ENCODE measurements around the gene MYLK4.

Gene MYLK4

GRCh38 chr6:2623295-2623694, 127.4 kb downstream of the MYLK4 start:
- no peak for DNase-seq

- DNase-seq, result no peak
Observed at GRCh38 chr6:2622671-2623070, 128.1 kb downstream of the MYLK4 start.

GRCh38 chr6:2619651-2620050, 131.1 kb downstream of the MYLK4 start:
- DNase-seq, result no peak

- no peak for DNase-seq
Observed at GRCh38 chr6:2617729-2618128, 133.0 kb downstream of the MYLK4 start.

GRCh38 chr6:2616811-2617210, 133.9 kb downstream of the MYLK4 start:
- no peak for DNase-seq

GRCh38 chr6:2615251-2615650, 135.5 kb downstream of the MYLK4 start:
- no peak for DNase-seq

GRCh38 chr6:2614846-2615245, 135.9 kb downstream of the MYLK4 start:
- no peak for DNase-seq

- no peak for DNase-seq
Observed at GRCh38 chr6:2614155-2614554, 136.6 kb downstream of the MYLK4 start.

Measured in NCI-H2081 treated with DMSO at 0.1 percent for 48 hours (cell line).